Measurements from ENCODE around the gene KLRK1.

GRCh38 chr12:10363658-10363913 lies 26.3 kb downstream of the KLRK1 start:
- TF ChIP-seq YY1 (IDR thresholded peaks at IDR 0.05; ENCODE audit: insufficient read depth, insufficient read length): no peak
- TF ChIP-seq SUZ12 (IDR thresholded peaks at IDR 0.05; ENCODE audit: extremely low read depth, insufficient read depth, insufficient read length): no peak
- no peak for TF ChIP-seq ZNF274 (IDR thresholded peaks at IDR 0.05; ENCODE audit: low read depth, low read length)

Data from NT2/D1 (cell line).